Endothelial cell of umbilical vein (primary cell): ENCODE data around the gene CCDC40. TPM values are rescaled to one million over a fixed set of nuclear protein-coding genes. Genes with fewer than 3 reads are reported as not detected.

ENCODE experiments used
- BruUV-seq: library from RNA; stranded (reverse); fragments of 400-500 nt; replicated peaks from 2 replicates; lab custom pipeline; 2021; lab: Mats Ljungman, UMichigan
- CTCF ChIA-PET: fragments of 300-600, 350-600 bp; sonication (Branson Sonifier 250); formaldehyde crosslinking; loops from one replicate; lab custom pipeline; 2021; ENCODE audit warnings: antibody characterized with exemption, inconsistent platforms; lab: Charles Lee
- POLR2A ChIA-PET: fragments of 300-600, 350-600 bp; sonication (Branson Sonifier 250); formaldehyde crosslinking; loops from one replicate; lab custom pipeline; 2021; ENCODE audit warnings: antibody characterized with exemption, inconsistent platforms; lab: Charles Lee
- DNase-seq: peaks from one replicate; pipeline ENCODE4 v3.0.0-alpha.2; 2011; ENCODE audit warnings: low read depth, low spot score
- FAIRE-seq: peaks from 2 replicates; lab custom pipeline; 2011; peaks lifted over from hg19 to GRCh38; lab: Jason Lieb, UNC
- H2AFZ ChIP-seq: 2 replicates; pipeline ENCODE4 v1.6.0; 2012; ENCODE audit warnings: low read depth, low read length, control low read depth, inconsistent platforms
- H3K27ac ChIP-seq: 2 replicates; pipeline ENCODE4 v1.5.1; 2011; ENCODE audit warnings: low read depth, mild to moderate bottlenecking, control low read depth, low read length, moderate library complexity; ENCODE audit not compliant: insufficient read depth
- H3K27me3 ChIP-seq, 2 experiments: 2 replicates each; pipeline versions ENCODE4 v1.6.0 to v1.6.1; 2011; ENCODE audit warnings: low read length in 2 of 2, mixed read lengths in 1 of 2; ENCODE audit not compliant: control insufficient read depth in 2 of 2, insufficient read depth in 2 of 2
- H3K36me3 ChIP-seq, 2 experiments: 2 replicates in 1 of 2; 3 replicates in 1 of 2; pipeline ENCODE4 v1.5.1; 2011; ENCODE audit warnings: low read length in 2 of 2, mild to moderate bottlenecking in 1 of 2, moderate library complexity in 1 of 2; ENCODE audit not compliant: control insufficient read depth in 2 of 2, insufficient read depth in 2 of 2; ENCODE audit errors: extremely low read depth in 1 of 2
- H3K4me1 ChIP-seq: 3 replicates; pipeline ENCODE4 v1.5.1; 2011; ENCODE audit warnings: mild to moderate bottlenecking, low read length; ENCODE audit not compliant: control insufficient read depth, insufficient read depth; ENCODE audit errors: extremely low read depth
- H3K4me2 ChIP-seq: 2 replicates; pipeline ENCODE4 v1.6.1; 2011; ENCODE audit warnings: low read length, control low read depth, mixed read lengths; ENCODE audit not compliant: insufficient read depth
- H3K4me3 ChIP-seq, 3 experiments: fragments of 200-600 bp in 1 of 3; sonication (generic), shearing (Covaris generic) in 1 of 3; replicated peaks in 1 of 3; 2 replicates each; pipeline ENCODE4 v1.5.1; 2011 to 2016; ENCODE audit warnings: control low read depth in 3 of 3, low read length in 3 of 3, mild to moderate bottlenecking in 2 of 3, inconsistent platforms in 1 of 3, low read depth in 1 of 3, moderate library complexity in 1 of 3; ENCODE audit not compliant: insufficient read depth in 1 of 3
- H3K79me2 ChIP-seq: 2 replicates; pipeline ENCODE4 v1.6.0; 2012; ENCODE audit warnings: low read length, inconsistent platforms; ENCODE audit not compliant: control insufficient read depth, insufficient read depth
- H3K9ac ChIP-seq: replicated peaks from 2 replicates; pipeline ENCODE3; 2011; ENCODE audit warnings: low read length, control low read depth; ENCODE audit not compliant: insufficient read depth; ENCODE audit errors: extremely low read depth
- H3K9me1 ChIP-seq: replicated peaks from 3 replicates; pipeline ENCODE4 v1.6.0; 2011; ENCODE audit warnings: mild to moderate bottlenecking, low read length; ENCODE audit not compliant: control insufficient read depth, insufficient read depth; ENCODE audit errors: extremely low read depth
- H3K9me3 ChIP-seq: replicated peaks from 2 replicates; pipeline ENCODE4 v1.5.1; 2012; ENCODE audit warnings: low read length, inconsistent platforms; ENCODE audit not compliant: control insufficient read depth, insufficient read depth
- H4K20me1 ChIP-seq: replicated peaks from 2 replicates; pipeline ENCODE3; 2011; ENCODE audit warnings: mild to moderate bottlenecking, low read length; ENCODE audit not compliant: control insufficient read depth, insufficient read depth; ENCODE audit errors: extremely low read depth
- EZH2 ChIP-seq: IDR thresholded peaks from 2 replicates; pipeline ENCODE4 v1.6.1; 2012; ENCODE audit warnings: borderline replicate concordance, low read depth, mild to moderate bottlenecking, moderate library complexity, low read length, inconsistent platforms; ENCODE audit not compliant: severe bottlenecking
- FOS ChIP-seq: IDR thresholded peaks from 2 replicates; pipeline ENCODE4 v1.6.1; 2011; ENCODE audit warnings: mild to moderate bottlenecking, low read length, moderate library complexity, borderline replicate concordance; ENCODE audit not compliant: insufficient read depth
- GATA2 ChIP-seq: IDR thresholded peaks from 2 replicates; pipeline ENCODE4 v1.7.0; 2011; ENCODE audit warnings: low read depth, mild to moderate bottlenecking, moderate library complexity, mixed read lengths, low read length; ENCODE audit not compliant: insufficient read length, insufficient read depth
- JUN ChIP-seq: IDR thresholded peaks from 2 replicates; pipeline ENCODE4 v1.6.1; 2011; ENCODE audit warnings: borderline replicate concordance, low read depth; ENCODE audit not compliant: insufficient read length, insufficient read depth
- MAX ChIP-seq: IDR thresholded peaks from 2 replicates; pipeline ENCODE4 v1.6.1; 2011; ENCODE audit not compliant: insufficient read depth, insufficient read length
- MYC ChIP-seq: IDR thresholded peaks from one replicate; pipeline ENCODE4 v1.6.1; 2011; ENCODE audit warnings: mild to moderate bottlenecking, low read depth, low read length
- POLR2A ChIP-seq: IDR thresholded peaks from 2 replicates; pipeline ENCODE4 v1.6.1; 2012; ENCODE audit warnings: low read depth, mild to moderate bottlenecking, control low read depth, low read length
- POLR2AphosphoS5 ChIP-seq: IDR thresholded peaks from 2 replicates; pipeline ENCODE4 v1.6.1; 2012; ENCODE audit warnings: low read depth, mild to moderate bottlenecking, control low read depth, low read length, moderate library complexity; ENCODE audit not compliant: insufficient read depth
- dilution Hi-C: fragments of 300-500 bp; cut with MboI; formaldehyde crosslinking; loops from one replicate; pipeline ENCODE4 v1.15.0; 2019; ENCODE audit warnings: low sequenced_read_pairs; ENCODE audit not compliant: extremely low pct_ligation_motif_present
- intact Hi-C: fragments of 100-400 bp; cut with micrococcal nuclease; formaldehyde crosslinking; loops from one replicate; pipeline ENCODE4 v1.10.0; 2022
- polyA plus RNA-seq, 4 experiments: library from polyadenylated mRNA; depleted of rRNA in 3 of 4; stranded (reverse) in 3 of 4; unstranded in 1 of 4; fragments of >200 nt; gene quantifications; 2 replicates each; pipeline versions ENCODE4 v1.2.1 to v1.2.3, GENCODE V29; 2011 to 2012; ENCODE audit warnings: missing spikeins in 1 of 4
- total RNA-seq: library from RNA; stranded (reverse); gene quantifications from 2 replicates; pipeline ENCODE4 v1.2.3, GENCODE V29; 2021
- TF ChIP-seq, protein P1 (sequence below), 2 donors: IDR thresholded peaks; 1 replicate in 1 of 2; 2 replicates in 1 of 2; pipeline ENCODE4 v1.5.1; 2011; ENCODE audit warnings: low read length in 2 of 2, mild to moderate bottlenecking in 2 of 2, moderate library complexity in 2 of 2, control low read depth in 1 of 2, inconsistent platforms in 1 of 2, low read depth in 1 of 2; ENCODE audit not compliant: insufficient read depth in 1 of 2; ENCODE audit errors: extremely low read depth in 1 of 2

Gene CCDC40
- total and polyA plus RNA-seq, 2 donors (not counting 3 experiments of a cell fraction or from before 2014, with no cell fraction given): 1.4 to 5.5 TPM

- Histone ChIP-seq H3K4me3 (no peak overlapping the region), H4K20me1 (no peaks in the 10 kb centered on the region), H3K9me3 (no peaks in the 10 kb centered on the region), H3K27ac (no peak overlapping the region), H3K9ac (no peak overlapping the region), H3K4me1 (no peaks in the 10 kb centered on the region), H3K9me1 (no peaks in the 10 kb centered on the region), H3K79me2 (no peaks in the 10 kb centered on the region), H3K27me3 (peaks cover 13 to 15% of the 10 kb centered on the region in 2 experiments), H2AFZ (no peak overlapping the region), H3K36me3 (no peaks in the 10 kb centered on the region), H3K4me2 (no peak overlapping the region)
- intact Hi-C loops (loop anchor here (5.0 kb wide), 1 partner anchor 116 kb away; no protein-coding TSS in a partner anchor), dilution Hi-C loops (no loop called here)
- ChIA-PET POLR2A (no interaction called here), CTCF (interaction anchor here (1.6 to 2.3 kb wide), 5 partner anchors 21 to 115 kb away, joined by 5 to 70 read pairs (median 21); partner anchors contain the start of gene GAA)
- BruUV-seq: no TSS peak
- TF ChIP-seq EZH2: no peak
- TF ChIP-seq JUN: no peak
- TF ChIP-seq POLR2A: no peak
- TF ChIP-seq GATA2: no peak
- no peak for TF ChIP-seq MYC
- TF ChIP-seq POLR2AphosphoS5: no peak
- TF ChIP-seq MAX: no peak
- TF ChIP-seq, protein P1, sequence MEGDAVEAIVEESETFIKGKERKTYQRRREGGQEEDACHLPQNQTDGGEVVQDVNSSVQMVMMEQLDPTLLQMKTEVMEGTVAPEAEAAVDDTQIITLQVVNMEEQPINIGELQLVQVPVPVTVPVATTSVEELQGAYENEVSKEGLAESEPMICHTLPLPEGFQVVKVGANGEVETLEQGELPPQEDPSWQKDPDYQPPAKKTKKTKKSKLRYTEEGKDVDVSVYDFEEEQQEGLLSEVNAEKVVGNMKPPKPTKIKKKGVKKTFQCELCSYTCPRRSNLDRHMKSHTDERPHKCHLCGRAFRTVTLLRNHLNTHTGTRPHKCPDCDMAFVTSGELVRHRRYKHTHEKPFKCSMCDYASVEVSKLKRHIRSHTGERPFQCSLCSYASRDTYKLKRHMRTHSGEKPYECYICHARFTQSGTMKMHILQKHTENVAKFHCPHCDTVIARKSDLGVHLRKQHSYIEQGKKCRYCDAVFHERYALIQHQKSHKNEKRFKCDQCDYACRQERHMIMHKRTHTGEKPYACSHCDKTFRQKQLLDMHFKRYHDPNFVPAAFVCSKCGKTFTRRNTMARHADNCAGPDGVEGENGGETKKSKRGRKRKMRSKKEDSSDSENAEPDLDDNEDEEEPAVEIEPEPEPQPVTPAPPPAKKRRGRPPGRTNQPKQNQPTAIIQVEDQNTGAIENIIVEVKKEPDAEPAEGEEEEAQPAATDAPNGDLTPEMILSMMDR (IDR thresholded peaks at IDR 0.05; ENCODE audit: extremely low read depth in 1 of 2, insufficient read depth in 1 of 2, low read depth in 1 of 2, low read length in 2 of 2): no peak
- TF ChIP-seq FOS: no peak
- DNase-seq (no peak), FAIRE-seq (no peak)
These were observed 86.6 kb downstream of the CCDC40 start for GRCh38 chr17:80122926-80123505.
